GM21390 (cell line): ENCODE results near the gene FAM184B.

Experiments
- ATAC-seq: cut with Tn5 transposase; IDR thresholded peaks from one replicate; pipeline ENCODE4 v1.9.1; 2021; ENCODE audit not compliant: unreplicated experiment

FAM184B gene

GRCh38 chr4:17584521-17585213 lies 196.8 kb downstream of the FAM184B start:
- no peak for ATAC-seq

GRCh38 chr4:17583941-17584340 lies 197.5 kb downstream of the FAM184B start:
- no peak for ATAC-seq

DNA sequence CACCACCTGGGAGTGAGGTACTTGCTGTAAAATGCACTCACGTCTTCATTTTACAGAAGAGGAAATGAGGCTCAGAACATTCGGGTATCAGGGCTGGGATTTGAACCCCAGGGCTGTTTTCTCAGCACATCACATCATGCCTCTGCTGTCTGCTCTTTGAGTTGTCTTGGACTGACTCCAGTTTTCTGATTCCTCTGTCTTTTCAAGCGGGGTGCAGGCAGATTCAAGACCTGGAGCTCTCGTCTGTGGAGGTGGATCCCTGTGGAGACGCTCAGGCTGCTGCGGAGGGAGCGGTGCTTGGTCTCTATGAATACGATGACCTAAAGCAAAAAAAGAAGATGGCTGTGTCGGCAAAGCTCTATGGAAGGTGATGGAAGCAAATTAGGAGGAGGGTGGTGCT lies 198.1 kb downstream of the FAM184B start:
- ATAC-seq: no peak

DNA sequence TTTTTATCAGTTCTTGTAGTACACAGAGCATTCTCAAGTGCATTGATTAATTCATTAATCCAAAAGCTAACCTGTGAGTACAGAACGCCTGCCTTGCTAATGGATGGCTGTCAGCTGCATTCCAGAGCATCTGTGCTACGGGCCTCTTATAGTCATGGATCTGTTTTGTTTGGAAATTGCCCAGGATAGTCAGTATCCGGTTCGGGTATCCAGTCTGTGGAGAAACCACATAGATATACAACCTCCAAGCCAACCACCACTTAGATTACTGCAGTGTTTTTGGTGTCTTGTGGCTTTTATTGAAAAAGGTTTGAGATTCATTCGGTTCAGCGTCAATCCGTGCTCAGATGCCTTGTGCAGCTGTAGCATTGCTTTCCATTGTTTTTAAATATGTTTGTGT lies 200.5 kb downstream of the FAM184B start:
- ATAC-seq: no peak
